ENCODE results near the gene SGK1. TPM values are rescaled to one million over a fixed set of nuclear protein-coding genes. Genes with fewer than 3 reads are reported as not detected.

SGK1 gene
- total RNA-seq, 2 donors from 2014 or later = 9.7 to 13.0 TPM

GRCh38 chr6:134165561-134166201 is 152.2 kb downstream of the SGK1 start:
- H3K4me1 Mint-ChIP-seq = peaks cover 5% of the 10 kb centered on the region
- H3K9ac ChIP-seq (ENCODE audit: extremely low read depth, low read length, poor library complexity, severe bottlenecking) = no peak overlapping the region
- no peak overlapping the region for H3K4me3 Mint-ChIP-seq
- TF ChIP-seq, protein P1, sequence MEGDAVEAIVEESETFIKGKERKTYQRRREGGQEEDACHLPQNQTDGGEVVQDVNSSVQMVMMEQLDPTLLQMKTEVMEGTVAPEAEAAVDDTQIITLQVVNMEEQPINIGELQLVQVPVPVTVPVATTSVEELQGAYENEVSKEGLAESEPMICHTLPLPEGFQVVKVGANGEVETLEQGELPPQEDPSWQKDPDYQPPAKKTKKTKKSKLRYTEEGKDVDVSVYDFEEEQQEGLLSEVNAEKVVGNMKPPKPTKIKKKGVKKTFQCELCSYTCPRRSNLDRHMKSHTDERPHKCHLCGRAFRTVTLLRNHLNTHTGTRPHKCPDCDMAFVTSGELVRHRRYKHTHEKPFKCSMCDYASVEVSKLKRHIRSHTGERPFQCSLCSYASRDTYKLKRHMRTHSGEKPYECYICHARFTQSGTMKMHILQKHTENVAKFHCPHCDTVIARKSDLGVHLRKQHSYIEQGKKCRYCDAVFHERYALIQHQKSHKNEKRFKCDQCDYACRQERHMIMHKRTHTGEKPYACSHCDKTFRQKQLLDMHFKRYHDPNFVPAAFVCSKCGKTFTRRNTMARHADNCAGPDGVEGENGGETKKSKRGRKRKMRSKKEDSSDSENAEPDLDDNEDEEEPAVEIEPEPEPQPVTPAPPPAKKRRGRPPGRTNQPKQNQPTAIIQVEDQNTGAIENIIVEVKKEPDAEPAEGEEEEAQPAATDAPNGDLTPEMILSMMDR (conservative IDR thresholded peaks at IDR 0.05) = no peak
- no peak overlapping the region for H3K4me3 ChIP-seq (ENCODE audit: low read length)
- H3K27ac ChIP-seq (ENCODE audit: low read depth, low read length) = no peak overlapping the region
- H3K36me3 ChIP-seq (ENCODE audit: control insufficient read depth, insufficient read depth, low read length) = peaks cover 4% of the 10 kb centered on the region
- WGBS, 2 experiments (ENCODE audit: insufficient coverage in 1 of 2, insufficient read length in 1 of 2) = 90 to 97% methylated on average over 4 to 5 of the region's 5 CpGs
- peaks cover 6% of the 10 kb centered on the region for H3K36me3 Mint-ChIP-seq (ENCODE audit: low read depth)
- no peaks in the 10 kb centered on the region for H3K27me3 ChIP-seq (ENCODE audit: control insufficient read depth, insufficient read depth, low read length, poor library complexity, severe bottlenecking)
- no peaks in the 10 kb centered on the region for H3K4me1 ChIP-seq (ENCODE audit: control insufficient read depth, insufficient read depth, low read length)
- H3K9me3 Mint-ChIP-seq = no peaks in the 10 kb centered on the region
- H3K27me3 Mint-ChIP-seq (ENCODE audit: insufficient read depth) = no peaks in the 10 kb centered on the region
- no peak for DNase-seq
- no peak overlapping the region for H3K27ac Mint-ChIP-seq
- H3K9me3 ChIP-seq (ENCODE audit: control insufficient read depth, low read length) = no peaks in the 10 kb centered on the region

- Histone ChIP-seq H3K4me1 (ENCODE audit: control insufficient read depth, insufficient read depth, low read length) (no peaks in the 10 kb centered on the region), H3K27me3 (ENCODE audit: control insufficient read depth, insufficient read depth, low read length, poor library complexity, severe bottlenecking) (no peaks in the 10 kb centered on the region), H3K4me3 (ENCODE audit: low read length) (no peak overlapping the region), H3K36me3 (ENCODE audit: control insufficient read depth, insufficient read depth, low read length) (no peaks in the 10 kb centered on the region), H3K9me3 (ENCODE audit: control insufficient read depth, low read length) (no peaks in the 10 kb centered on the region), H3K9ac (ENCODE audit: extremely low read depth, low read length, poor library complexity, severe bottlenecking) (no peak overlapping the region), H3K27ac (ENCODE audit: low read depth, low read length) (no peak overlapping the region)
- TF ChIP-seq, protein P1 (conservative IDR thresholded peaks at IDR 0.05) = no peak
- Mint-ChIP-seq H3K36me3 (ENCODE audit: low read depth) (peaks cover 2% of the 10 kb centered on the region), H3K9me3 (peaks cover 6% of the 10 kb centered on the region), H3K27ac (no peak overlapping the region), H3K4me3 (no peak overlapping the region), H3K4me1 (peaks cover 5% of the 10 kb centered on the region), H3K27me3 (ENCODE audit: insufficient read depth) (no peaks in the 10 kb centered on the region)
- DNase-seq = no peak
- WGBS, 2 experiments (ENCODE audit: insufficient coverage in 1 of 2, insufficient read length in 1 of 2) = 82 to 91% methylated on average over 8 of the region's 8 CpGs
Measured at GRCh38 chr6:134164300-134164699, 153.6 kb downstream of the SGK1 start.

DNA sequence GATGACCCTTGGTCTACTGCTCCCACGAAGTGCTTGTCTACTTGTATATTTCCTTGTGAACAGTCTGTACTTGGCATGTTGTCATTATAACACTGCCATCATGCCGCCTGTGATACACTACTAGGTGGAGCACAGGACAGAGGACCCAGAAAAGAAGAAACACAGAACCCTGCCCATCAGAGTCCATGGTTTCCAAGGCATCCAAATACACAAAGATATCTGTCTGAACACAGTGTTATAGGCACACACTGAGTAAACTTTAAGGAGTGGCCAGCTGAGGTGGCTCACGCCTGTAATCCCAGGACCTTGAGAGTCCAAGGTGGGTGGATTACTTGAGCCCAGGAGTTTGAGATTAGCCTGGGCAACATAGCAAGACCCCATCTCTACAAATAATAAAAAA is 155.0 kb downstream of the SGK1 start:
- H3K4me3 Mint-ChIP-seq = no peak overlapping the region
- Histone ChIP-seq H3K9me3 (ENCODE audit: control insufficient read depth, low read length) (no peaks in the 10 kb centered on the region), H3K36me3 (ENCODE audit: control insufficient read depth, insufficient read depth, low read length) (no peaks in the 10 kb centered on the region), H3K4me1 (ENCODE audit: control insufficient read depth, insufficient read depth, low read length) (no peaks in the 10 kb centered on the region), H3K27me3 (ENCODE audit: control insufficient read depth, insufficient read depth, low read length, poor library complexity, severe bottlenecking) (no peaks in the 10 kb centered on the region), H3K4me3 (ENCODE audit: low read length) (no peak overlapping the region), H3K27ac (ENCODE audit: low read depth, low read length) (no peak overlapping the region), H3K9ac (ENCODE audit: extremely low read depth, low read length, poor library complexity, severe bottlenecking) (no peak overlapping the region)
- peaks cover 5% of the 10 kb centered on the region for H3K4me1 Mint-ChIP-seq
- H3K27ac Mint-ChIP-seq = no peak overlapping the region
- no peaks in the 10 kb centered on the region for H3K36me3 Mint-ChIP-seq (ENCODE audit: low read depth)
- TF ChIP-seq, protein P1 (conservative IDR thresholded peaks at IDR 0.05) = no peak
- no peak for DNase-seq
- H3K9me3 Mint-ChIP-seq = peaks cover 6% of the 10 kb centered on the region
- WGBS, 2 experiments (ENCODE audit: insufficient coverage in 1 of 2, insufficient read length in 1 of 2) = 94 to 96% methylated on average over 2 to 3 of the region's 3 CpGs
- H3K27me3 Mint-ChIP-seq (ENCODE audit: insufficient read depth) = no peaks in the 10 kb centered on the region

All from endodermal cell (in vitro differentiated cells).